Astrocyte (in vitro differentiated cells and primary cell): Measurements from ENCODE around the gene WWC2.

Experiments used
- EZH2 ChIP-seq: IDR thresholded peaks from 2 replicates; pipeline ENCODE4 v1.6.1; 2012; ENCODE audit warnings: mild to moderate bottlenecking, low read length, inconsistent platforms; ENCODE audit not compliant: insufficient read depth
- TF ChIP-seq, protein P1 (sequence below): IDR thresholded peaks from 2 replicates; pipeline ENCODE4 v1.5.1; 2011; ENCODE audit warnings: low read depth, mild to moderate bottlenecking, inconsistent platforms, low read length, moderate library complexity; ENCODE audit not compliant: insufficient read depth

DNA sequence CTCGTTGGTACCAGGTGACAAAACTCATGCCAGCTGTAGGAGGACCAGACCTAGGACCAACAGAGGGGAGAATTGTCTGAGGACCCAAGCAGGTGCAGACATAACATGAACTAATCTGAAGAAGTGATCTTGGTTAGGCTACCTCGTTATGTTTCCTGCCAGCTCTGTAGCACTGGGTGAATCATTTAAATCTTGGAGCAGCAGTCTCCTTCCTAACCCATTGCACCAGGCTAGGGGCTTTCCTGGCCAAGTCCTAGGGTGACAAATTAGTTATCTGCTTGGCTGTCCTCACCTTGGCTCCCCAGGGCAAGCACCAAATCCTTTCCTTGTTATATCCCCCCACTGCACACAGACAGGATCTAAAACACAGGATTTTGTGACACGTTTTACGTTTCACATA lies 87.8 kb downstream of the WWC2 start:
- TF ChIP-seq, protein P1, sequence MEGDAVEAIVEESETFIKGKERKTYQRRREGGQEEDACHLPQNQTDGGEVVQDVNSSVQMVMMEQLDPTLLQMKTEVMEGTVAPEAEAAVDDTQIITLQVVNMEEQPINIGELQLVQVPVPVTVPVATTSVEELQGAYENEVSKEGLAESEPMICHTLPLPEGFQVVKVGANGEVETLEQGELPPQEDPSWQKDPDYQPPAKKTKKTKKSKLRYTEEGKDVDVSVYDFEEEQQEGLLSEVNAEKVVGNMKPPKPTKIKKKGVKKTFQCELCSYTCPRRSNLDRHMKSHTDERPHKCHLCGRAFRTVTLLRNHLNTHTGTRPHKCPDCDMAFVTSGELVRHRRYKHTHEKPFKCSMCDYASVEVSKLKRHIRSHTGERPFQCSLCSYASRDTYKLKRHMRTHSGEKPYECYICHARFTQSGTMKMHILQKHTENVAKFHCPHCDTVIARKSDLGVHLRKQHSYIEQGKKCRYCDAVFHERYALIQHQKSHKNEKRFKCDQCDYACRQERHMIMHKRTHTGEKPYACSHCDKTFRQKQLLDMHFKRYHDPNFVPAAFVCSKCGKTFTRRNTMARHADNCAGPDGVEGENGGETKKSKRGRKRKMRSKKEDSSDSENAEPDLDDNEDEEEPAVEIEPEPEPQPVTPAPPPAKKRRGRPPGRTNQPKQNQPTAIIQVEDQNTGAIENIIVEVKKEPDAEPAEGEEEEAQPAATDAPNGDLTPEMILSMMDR = no peak
- TF ChIP-seq EZH2 = no peak
